GM21717 (cell line): ENCODE measurements around the gene SLC16A10.
"Not testable (repeated sequence)": the region's sequence is repeated elsewhere in the genome, so short reads cannot be mapped to it uniquely, and the experiment has no call there.

Source experiments
- ATAC-seq: cut with Tn5 transposase; IDR thresholded peaks from one replicate; pipeline ENCODE4 v1.9.1; 2021; ENCODE audit warnings: mild to moderate bottlenecking, moderate library complexity; ENCODE audit not compliant: unreplicated experiment

The SLC16A10 gene, protein sequence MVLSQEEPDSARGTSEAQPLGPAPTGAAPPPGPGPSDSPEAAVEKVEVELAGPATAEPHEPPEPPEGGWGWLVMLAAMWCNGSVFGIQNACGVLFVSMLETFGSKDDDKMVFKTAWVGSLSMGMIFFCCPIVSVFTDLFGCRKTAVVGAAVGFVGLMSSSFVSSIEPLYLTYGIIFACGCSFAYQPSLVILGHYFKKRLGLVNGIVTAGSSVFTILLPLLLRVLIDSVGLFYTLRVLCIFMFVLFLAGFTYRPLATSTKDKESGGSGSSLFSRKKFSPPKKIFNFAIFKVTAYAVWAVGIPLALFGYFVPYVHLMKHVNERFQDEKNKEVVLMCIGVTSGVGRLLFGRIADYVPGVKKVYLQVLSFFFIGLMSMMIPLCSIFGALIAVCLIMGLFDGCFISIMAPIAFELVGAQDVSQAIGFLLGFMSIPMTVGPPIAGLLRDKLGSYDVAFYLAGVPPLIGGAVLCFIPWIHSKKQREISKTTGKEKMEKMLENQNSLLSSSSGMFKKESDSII

DNA sequence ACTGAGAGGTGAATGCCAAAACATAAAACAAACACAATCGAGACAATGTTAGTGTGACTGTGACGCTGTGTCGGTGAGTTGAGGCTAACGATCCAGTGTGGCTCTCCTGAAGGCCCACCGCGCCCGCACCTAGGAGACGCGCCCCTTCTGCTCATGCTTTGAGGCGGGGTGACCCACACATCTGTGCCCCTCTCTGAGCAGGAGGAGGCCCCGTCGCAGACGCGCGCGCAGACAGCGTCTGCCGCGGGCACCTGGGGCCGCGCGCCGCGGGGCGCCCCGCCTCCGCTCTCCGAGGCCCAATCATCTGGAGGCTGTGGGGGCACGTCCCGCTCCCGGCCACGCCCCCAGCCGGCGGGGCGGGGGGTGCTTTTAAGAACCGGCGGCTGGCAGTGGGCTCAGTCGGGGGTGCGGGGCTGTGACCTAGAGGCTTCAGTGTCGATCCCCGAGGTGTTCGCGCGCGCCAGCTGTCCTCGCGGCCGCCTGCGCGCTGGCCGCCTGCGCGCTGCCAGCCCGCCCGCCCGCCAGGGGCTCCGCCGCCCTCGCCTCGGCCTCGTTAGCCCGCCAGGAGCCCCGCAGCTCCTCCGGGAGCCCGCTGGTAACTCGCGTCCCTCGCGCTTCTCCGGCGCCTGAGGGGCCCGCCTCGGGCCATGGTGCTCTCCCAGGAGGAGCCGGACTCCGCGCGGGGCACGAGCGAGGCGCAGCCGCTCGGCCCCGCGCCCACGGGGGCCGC is at the start of gene SLC16A10:
Gene SLC16A10, plus strand, starts transcription at position 398 of the 730 bp plus-strand sequence. Its CDS starts 250 bp downstream, at position 648.
- peak; percentile 82 for ATAC-seq

DNA sequence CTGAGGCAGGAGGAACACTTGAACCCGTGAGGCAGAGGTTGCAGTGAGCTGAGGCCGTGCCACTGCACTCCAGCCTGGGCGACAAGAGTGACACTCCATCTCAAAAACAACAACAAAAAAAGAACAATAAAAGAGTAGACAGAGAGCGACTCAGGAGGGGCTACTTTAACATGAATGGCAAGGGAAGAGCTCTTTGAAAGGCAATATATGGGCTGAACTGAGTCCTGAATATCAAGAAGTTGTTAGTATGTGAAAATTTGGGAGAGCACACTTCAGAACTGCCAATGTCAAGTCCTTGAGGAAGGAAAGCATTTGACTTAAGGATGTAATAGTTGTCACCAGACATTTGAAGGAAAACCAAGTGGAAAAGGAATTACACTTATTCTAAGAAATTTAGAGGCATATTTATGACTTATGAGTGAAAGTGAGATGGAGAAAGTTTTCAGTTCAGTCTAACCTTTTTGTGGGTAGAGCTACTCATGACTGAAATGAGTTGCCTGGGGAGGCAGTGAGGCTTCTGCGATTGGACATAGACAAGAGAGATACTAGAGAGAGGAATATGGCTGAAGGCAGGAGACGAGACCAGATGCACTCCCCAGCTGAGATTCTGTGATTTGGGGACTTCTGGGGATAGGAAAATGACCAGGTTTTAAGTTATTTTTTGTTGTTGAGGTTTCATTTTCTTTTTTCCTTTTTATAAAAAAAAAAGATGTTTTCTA is 48.6 kb upstream of the SLC16A10 start:
- ATAC-seq, result peak; percentile 69

DNA sequence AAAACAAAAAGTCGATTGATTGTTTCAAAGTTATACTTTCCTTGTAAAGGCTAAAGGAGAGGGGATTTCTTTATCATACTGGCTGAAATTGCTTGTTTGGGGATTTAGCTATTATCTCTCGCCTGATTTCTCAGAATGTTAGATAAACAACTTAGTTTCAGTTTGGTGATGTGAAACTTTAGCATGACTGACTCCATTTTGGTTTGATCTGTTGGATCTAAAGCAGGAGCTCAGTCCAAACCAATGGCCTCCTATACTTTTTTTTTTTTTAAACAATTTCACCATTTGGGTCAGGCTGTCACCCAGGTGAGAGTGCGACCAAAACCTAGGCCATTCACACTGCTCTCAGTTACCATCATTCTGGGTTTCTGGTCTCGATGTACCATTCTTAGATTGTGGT is 45.4 kb upstream of the SLC16A10 start:
- ATAC-seq, result no peak

DNA sequence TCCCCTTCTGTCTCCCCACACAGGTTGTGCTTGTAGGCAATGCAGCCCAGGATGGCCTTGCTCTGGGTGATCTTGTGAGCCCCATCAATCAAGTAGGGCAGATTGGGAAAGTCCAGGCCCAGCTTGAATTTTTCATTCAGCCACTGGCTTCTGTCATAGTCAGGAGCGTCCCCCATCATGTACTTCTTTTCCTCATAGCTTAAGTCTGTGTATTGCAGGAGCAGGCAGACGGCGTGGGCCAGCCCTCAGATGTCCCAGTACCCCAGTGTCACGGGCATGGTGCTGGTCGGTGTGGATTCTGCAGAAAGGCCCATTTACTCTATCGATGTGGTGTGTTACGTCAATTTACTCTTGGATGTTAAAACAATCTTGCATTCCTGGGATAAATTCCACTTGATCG is 40.1 kb upstream of the SLC16A10 start:
- no peak for ATAC-seq

DNA sequence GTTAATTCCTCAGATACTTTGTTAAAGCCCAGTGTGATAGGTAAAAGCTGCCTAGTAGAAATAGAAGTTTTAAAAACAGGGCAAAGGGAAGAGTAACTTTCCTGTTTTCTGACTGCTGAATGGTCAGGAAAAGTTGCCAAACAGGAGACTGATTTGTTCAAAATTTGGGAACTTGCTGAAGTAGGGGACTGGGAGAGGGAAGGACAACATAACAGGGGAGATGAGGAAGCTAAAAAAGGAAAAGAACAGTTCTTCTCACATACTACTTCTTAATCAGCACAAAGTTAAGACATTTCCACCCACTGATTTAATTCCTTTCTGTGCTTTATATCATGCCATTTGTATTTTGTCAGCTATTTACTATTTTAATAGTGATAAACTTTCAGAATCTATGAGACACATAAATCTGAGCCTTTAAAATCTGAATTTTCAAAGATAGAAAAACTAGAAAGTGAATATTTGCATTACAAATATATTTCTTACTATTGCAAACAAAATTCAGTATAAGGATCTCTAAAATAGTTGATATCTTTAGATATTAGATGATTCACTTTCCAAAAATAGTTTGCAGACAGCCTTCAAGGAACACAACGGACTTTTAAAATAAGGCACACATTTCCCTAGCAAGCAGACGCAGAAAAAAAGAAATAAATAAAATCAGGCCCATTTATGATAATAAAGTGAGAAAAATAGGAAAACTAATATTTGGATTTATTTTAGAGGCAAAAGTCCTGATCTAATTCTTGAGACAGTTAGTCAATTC is 36.9 kb upstream of the SLC16A10 start:
- ATAC-seq, result no peak

DNA sequence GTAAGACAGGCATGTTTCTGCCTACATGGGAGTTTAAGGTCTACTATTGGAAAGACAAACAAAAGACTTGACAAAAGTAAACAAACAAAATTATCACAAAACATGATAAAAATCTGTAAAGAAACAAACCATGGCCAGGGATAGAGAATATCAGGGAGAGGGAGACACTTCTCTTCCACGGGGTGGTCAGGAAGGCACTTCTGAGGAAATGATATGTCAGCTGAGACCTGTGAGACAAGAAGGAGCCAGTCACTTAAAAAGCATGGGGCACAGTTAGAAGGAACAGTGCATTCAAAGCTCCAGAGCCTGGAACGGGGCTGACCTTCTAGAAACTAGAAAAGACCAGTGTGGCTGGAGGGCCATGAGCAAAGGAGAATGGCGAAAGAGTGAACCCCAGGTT is 35.1 kb upstream of the SLC16A10 start:
- ATAC-seq, result no peak

DNA sequence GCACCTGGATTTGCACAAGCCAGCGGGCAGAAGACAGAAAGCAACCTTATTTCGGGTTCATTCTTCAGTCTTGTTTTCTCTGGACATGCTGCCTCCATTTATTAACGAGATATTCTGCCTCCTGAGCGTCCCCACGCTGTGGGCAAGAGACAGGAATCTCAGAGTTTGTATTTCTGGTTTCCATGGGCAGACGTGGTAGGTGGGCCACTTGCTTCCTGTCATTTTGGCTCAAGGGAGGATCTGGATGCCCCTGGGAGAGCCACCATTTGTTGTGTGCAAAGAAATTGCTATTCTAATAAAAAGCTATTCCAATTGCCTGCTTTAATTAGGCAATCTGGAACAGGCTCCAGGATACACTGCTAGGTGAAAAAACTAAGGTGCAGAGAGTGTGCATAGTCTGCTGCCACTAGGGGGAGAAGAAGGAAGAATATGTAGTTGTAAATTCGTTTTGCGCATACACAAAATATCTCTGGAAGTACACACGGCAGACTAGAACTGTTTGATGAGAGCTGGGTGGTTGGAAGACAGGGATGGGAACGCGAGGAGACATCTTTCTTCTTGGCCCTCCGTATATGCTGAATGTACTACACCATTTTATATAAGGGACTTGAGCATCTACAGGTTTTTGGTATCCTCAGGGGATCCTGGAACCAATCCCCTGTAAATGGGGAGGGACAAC is 30.1 kb upstream of the SLC16A10 start:
- ATAC-seq, result no peak

DNA sequence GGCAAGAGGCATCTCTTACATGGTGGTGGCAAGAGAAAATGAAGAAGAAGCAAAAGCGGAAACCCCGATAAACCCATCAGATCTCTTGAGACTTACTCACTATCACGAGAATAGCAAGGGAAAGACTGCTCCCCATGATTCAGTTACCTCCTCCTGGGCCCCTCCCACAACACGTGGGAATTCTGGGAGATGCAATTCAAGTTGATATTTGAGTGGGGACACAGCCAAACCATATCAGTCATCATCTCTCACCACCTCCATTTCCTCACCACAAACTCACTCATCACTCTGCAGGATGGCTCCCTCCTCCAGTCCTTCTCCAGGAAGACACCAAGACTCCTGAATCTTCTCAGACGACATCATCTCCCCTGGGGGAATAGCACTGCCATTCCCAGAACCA is 25.8 kb upstream of the SLC16A10 start:
- no peak for ATAC-seq

DNA sequence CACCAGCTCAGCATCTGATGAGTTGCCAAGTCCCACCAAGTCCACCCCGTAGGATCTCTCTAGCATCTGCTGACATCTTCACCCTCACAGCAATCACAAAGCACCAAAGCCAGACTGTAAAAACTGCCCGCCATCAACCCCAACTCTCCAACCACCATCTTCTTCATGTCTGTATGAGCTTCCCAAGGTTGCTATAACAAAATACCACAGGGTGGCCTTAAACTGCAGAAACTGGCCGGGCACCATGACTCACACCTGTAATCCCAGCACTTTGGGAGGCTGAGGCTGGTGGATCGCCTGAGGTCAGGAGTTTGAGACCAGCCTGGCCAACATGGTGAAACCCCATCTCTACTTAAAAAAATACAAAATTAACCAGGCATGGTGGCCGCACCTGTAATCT is 25.3 kb upstream of the SLC16A10 start:
- ATAC-seq, result not testable (repeated sequence)

DNA sequence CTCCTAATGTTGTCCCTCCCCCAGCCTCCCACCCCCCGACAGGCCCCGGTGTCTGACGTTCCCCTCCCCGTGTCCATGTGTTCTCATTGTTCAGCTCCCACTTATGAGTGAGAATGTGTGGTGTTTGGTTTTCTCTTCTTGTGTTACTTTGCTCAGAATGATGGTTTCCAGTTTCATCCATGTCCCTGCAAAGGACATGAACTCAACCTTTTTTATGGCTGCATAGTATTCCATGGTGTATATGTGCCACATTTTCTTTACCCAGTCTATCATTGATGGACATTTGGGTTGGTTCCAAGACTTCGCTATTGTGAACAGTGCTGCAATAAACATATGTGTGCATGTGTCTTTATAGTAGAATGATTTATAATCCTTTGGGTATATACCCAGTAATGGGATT is 24.4 kb upstream of the SLC16A10 start:
- ATAC-seq, result not testable (repeated sequence)

DNA sequence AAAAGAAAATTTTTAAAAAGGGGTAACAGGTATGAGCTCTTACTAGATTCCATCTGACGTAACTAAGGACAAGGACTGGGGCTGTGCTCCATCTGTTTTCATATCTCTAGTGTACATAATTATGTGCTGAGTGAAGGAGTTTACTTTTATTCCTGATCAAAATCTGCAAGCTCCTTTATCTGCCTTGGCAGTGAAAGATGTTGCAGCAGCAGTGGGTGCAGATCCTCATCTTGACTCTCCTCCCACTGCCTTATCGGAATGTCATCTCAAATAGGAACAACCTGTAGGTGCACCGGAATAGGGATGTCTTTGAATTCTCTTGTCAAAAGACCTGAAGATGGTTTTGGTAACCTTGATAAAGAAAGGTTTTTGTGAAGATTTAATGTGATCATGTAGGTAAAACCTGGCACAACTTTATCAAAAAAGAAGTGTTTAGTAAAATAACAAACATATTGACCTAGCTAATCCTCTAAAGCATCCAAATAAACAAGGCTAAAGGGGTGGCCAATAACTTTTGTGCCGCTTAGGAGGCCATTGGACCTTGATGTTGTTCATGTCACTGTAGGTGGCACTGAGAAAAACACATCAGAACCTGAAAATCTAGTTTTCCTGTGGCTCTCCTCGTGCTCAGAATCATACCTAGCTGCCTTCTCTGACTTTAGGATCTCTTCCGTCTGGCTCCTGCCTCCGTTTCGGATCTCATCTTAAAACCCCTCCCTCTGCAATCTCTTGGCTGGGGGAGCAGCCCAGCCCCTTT is 19.0 kb upstream of the SLC16A10 start:
- ATAC-seq, result no peak

DNA sequence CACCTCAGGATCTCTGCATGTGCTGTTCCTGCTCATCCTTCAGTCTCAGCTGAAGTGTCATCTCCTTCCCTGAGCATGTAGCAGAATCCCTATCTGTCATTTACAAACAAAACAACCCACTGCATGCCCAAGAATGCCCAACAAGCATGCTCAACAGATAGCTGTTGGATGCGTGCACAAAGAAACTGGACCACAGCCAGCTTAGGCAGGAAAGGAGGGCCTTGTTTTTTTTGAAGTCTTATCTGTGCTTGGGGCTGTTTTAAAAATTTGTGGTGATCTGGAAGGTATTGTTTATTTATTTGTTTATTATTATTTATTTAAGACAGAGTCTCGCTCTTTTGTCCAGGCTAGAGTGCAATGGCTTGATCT is 18.5 kb upstream of the SLC16A10 start:
- ATAC-seq, result no peak

DNA sequence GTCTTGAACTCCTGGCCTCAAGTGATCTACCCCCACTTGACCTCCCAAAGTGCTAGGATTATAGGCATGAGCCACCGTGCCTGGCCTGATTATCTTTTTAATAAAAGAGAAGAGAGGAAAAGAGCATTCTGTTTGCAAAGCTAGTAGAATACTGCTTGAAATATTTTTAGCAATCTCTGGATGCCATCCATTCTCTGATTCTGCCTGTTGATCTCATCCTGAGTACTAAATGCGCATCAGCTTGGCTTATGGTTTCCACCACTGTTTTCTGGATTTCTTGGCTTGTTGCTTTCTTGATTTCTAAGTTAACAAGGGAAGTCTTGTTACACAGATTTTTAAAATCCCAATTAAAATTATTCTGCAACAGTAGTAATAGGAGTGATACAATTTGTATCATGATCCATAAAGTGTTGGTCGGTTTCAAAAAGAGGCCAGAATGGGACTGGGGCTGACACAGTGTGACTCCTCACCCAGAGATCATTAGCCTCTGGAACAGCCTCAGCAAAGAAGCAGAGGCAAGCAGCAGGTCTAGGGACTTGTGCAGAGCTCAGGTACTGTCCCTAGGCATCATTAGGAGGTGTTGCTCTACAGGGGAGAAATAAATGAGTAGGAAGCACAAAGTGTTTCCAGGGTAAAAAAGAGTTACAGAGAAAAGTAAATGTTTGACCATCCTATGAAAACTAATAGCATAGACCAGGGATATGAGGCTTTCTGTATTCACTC is 17.8 kb upstream of the SLC16A10 start:
- ATAC-seq, result no peak

DNA sequence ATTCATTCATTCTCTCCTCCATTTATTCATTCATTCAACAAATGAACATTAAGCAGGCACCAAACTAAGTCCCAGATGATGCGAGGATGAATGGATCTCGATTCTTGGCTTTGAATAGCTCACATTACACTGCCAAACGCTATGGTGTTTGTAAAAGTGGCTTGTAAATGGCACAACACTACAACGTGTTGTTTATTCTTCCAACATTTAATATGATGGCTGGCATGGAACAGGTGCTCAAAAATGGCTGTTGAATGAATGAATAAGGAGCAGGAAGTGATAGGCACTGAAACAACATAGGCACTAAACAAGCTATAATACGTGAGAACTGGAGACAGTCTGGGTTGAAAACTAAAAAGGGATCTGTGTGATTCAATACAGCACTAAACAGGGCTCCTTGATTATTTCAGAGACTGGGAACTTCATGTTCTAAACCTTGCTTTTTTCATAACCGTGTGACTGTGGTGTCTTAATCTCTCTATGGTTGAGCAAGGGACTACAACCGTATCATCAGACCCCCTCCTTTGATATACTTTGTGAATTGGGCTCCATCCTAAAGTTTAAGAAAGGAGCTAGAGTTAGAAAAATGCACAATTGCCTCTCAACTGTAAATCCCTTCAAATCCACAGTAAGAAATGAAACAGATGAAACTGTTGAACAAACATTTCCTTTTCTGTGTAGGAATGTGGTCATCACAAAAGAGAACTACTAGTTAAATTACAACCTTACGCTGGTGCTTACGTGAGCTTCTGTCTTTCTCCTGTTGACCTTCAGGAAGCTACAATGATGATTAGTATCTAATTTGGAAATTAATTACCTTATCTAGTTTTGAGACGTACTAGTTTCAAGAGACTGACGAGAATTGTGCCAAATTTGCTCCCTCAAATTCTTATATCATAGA is 16.9 kb upstream of the SLC16A10 start:
- no peak for ATAC-seq

DNA sequence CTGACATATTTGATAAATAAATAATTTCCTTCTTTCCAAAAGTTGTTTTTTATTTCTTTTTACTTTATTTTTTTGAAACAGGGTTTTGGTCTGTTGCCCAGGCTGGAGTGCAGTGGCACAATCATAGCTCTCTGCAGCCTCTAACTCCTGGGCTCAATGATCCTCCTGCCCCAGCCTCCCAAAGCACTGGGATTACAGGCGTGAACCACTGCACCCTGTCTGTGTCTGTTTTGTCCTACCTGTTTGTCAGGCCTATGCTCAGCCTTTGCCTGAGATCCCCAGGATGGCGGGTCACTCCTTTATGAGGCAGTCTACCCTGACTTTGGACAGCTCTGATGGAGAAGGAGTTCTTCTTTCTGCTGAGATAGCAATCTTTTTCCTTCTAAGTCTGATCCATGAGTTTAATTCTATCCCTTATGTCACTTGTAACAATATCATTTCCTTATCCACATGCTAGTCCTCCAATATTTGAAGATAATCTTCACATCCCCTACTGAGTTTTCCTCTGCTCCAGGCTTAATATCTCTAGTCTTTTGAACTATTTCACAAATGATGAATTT is 14.4 kb upstream of the SLC16A10 start:
- no peak for ATAC-seq

DNA sequence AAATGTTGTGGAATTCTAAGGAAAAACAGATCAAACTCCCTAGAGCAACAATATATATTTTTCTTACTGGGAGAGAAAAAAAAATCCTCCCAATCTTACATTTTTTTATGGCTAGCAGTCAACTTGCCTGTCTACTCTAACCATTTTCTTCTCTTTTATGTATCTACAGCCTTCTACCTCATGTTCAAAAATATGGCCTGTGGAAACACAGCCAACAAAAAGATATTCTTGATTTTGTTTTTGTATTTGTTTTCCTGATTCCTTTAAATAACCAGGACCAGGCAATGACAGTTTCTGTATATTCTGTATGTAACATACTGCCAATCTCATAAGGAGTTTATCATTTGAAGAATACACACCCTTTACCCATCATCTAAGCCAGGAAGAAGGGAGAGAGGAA is 13.0 kb upstream of the SLC16A10 start:
- no peak for ATAC-seq

DNA sequence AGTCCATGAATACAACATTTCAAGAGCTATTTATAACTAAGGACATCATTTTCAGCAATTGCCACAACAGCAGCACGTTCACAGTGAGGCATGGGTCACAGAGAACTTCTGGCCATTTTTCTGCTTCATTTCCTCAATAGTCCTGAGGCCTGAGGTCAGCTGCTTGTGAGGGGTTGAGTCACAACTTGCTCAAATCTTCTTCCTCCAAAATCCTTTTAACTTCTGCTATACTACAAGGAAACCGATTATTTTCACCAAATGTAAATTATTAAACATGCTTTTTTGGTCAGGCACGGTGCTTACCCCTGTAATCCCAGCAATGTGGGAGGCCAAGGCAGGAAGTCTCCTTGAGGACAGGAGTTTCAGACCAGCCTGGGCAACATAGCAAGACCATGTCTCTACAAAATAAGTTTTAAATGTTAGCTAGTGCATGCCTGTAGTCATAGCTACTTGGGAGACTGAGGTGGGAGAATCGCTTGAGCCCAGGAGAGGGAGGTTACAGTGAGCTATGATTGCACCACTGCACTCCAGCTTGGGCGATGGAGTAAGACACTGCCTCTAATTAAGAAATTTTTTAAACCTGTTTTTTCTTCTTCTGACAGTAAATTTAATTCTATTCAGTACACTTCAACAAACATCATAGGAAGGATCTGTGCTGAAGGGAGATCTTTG is 11.1 kb upstream of the SLC16A10 start:
- ATAC-seq, result no peak
